HG03139 (cell line): ENCODE measurements around the gene MSMP.

Experiments used
- ATAC-seq: cut with Tn5 transposase; IDR thresholded peaks from one replicate; pipeline ENCODE4 v1.9.1; 2021; ENCODE audit not compliant: unreplicated experiment

The MSMP gene

GRCh38 chr9:35754264-35754663 is at the start of gene MSMP:
Gene MSMP, minus strand, starts transcription at chr9:35754276. Its CDS starts 147 bp downstream, at chr9:35754129.
- no peak for ATAC-seq

GRCh38 chr9:35801328-35802128 is 47.5 kb upstream of the MSMP start:
- ATAC-seq, result no peak

GRCh38 chr9:35800530-35800929 is 46.5 kb upstream of the MSMP start:
- no peak for ATAC-seq

- ATAC-seq, result no peak
Measured at GRCh38 chr9:35798658-35799374, 44.7 kb upstream of the MSMP start.

GRCh38 chr9:35797311-35798109 is 43.4 kb upstream of the MSMP start:
- no peak for ATAC-seq

GRCh38 chr9:35795695-35796094 is 41.6 kb upstream of the MSMP start:
- ATAC-seq, result no peak

GRCh38 chr9:35793461-35793860 is 39.4 kb upstream of the MSMP start:
- ATAC-seq, result no peak

- ATAC-seq, result no peak
Measured at GRCh38 chr9:35792826-35793225, 38.8 kb upstream of the MSMP start.

- no peak for ATAC-seq
Measured at GRCh38 chr9:35792024-35792813, 38.1 kb upstream of the MSMP start.

GRCh38 chr9:35791297-35791921 is 37.3 kb upstream of the MSMP start, which contains the start of gene NPR2:
Gene NPR2, plus strand, starts transcription at chr9:35791591. Its CDS starts 818 bp downstream, at chr9:35792409.
- no peak for ATAC-seq

GRCh38 chr9:35790385-35791296 is 36.6 kb upstream of the MSMP start:
- no peak for ATAC-seq

GRCh38 chr9:35790025-35790384 is 35.9 kb upstream of the MSMP start:
- ATAC-seq, result no peak

GRCh38 chr9:35789541-35789940 is 35.5 kb upstream of the MSMP start:
- no peak for ATAC-seq

GRCh38 chr9:35783418-35783817 is 29.3 kb upstream of the MSMP start:
- ATAC-seq, result no peak

- no peak for ATAC-seq
Measured at GRCh38 chr9:35781066-35781465, 27.0 kb upstream of the MSMP start.

GRCh38 chr9:35778496-35778895 is 24.4 kb upstream of the MSMP start:
- no peak for ATAC-seq

GRCh38 chr9:35776018-35776417 is 21.9 kb upstream of the MSMP start:
- ATAC-seq, result no peak

- no peak for ATAC-seq
Measured at GRCh38 chr9:35774907-35775635, 21.0 kb upstream of the MSMP start.

- ATAC-seq, result no peak
Measured at GRCh38 chr9:35771943-35772342, 17.9 kb upstream of the MSMP start.
